Measurements from ENCODE around the gene FSIP1. TPM values are rescaled to one million over a fixed set of nuclear protein-coding genes. Genes with fewer than 3 reads are reported as not detected.

FSIP1 gene
- total and polyA plus RNA-seq, 9 of the 15 experiments (the other 6 are each of a cell fraction or from before 2014, with no cell fraction given) = 0.07 to 0.51 (median 0.29) TPM

GRCh38 chr15:39580117-39580484, 202.5 kb downstream of the FSIP1 start:
- Histone ChIP-seq H2AFZ (ENCODE audit: low read depth, low read length) (peak overlapping the region; percentile 58; the same call in 1 of the 2 replicates), H3K4me1 (replicated peaks in 1 of 2; ENCODE audit: control insufficient read depth in 2 of 2, insufficient read depth in 2 of 2, low read length in 2 of 2) (peaks cover 0 to 12% of the 10 kb centered on the region in 2 experiments; a peak in 1 of 5 replicates), H3K9ac (ENCODE audit: insufficient read depth in 1 of 2, low read depth in 2 of 2, low read length in 2 of 2) (no peak overlapping the region), H3K27ac (ENCODE audit: extremely low read depth, low read depth, low read length) (no peak overlapping the region), H3K27me3 (ENCODE audit: control insufficient read depth in 2 of 2, insufficient read depth in 2 of 2, low read length in 2 of 2) (peaks cover 26 to 40% of the 10 kb centered on the region in 2 experiments; a peak in 4 of 5 replicates), H3K9me1 (ENCODE audit: control insufficient read depth, insufficient read depth, low read length) (no peaks in the 10 kb centered on the region), H4K20me1 (replicated peaks; ENCODE audit: control insufficient read depth, insufficient read depth, low read length) (0 out of 2 replicates have a peak, but pooled peaks cover 3% of the 10 kb centered on the region), H3K36me3 (ENCODE audit: control insufficient read depth, insufficient read depth, low read length) (no peaks in the 10 kb centered on the region), H3K9me3 (replicated peaks; ENCODE audit: control insufficient read depth, insufficient read depth, low read depth, low read length) (peaks cover 7% of the 10 kb centered on the region), H3K4me2 (ENCODE audit: insufficient read depth, low read length) (peak overlapping the region; percentile 27), H3K4me3 (peak overlapping the region; percentile 24), H3K79me2 (ENCODE audit: control insufficient read depth, insufficient read depth, low read length) (no peaks in the 10 kb centered on the region)
- ChIA-PET CTCF (ENCODE audit: low intra/inter-chr PET ratio) (interaction anchor here (0.7 to 1.9 kb wide), 8 partner anchors 57 to 1142 kb away, joined by 3 to 10 read pairs (median 4); no protein-coding TSS in a partner anchor), POLR2A (interaction anchor here (0.6 to 0.7 kb wide), 2 partner anchors 229 to 305 kb away, joined by 3 to 4 read pairs; no protein-coding TSS in a partner anchor)
- intact Hi-C loops (cut with micrococcal nuclease) (loop anchor here (2.0 to 10.0 kb wide), 5 partner anchors 185 to 875 kb away; no protein-coding TSS in a partner anchor), in situ Hi-C loops (cut with MboI) (loop anchor here (25.0 kb wide), 1 partner anchor 768 kb away; no protein-coding TSS in a partner anchor)
- 14% methylated on average over 23 of the region's 29 CpGs for WGBS (ENCODE audit: insufficient coverage, low coverage, missing lambda C conversion rate)
- FAIRE-seq (peak; percentile 65), ATAC-seq (peak; percentile 96), DNase-seq (ENCODE audit: extremely low read depth in 1 of 4, low spot score in 3 of 4) (peak; percentile 77 to 81 (median 80))
- no TSS peak for BruUV-seq (replicated peaks)
- TF ChIP-seq SMC3 (conservative IDR thresholded peaks at IDR 0.05; ENCODE audit: insufficient read depth, low read depth, low read length) = peak; percentile 60
- no peak for TF ChIP-seq PHF20 (IDR thresholded peaks at IDR 0.05; ENCODE audit: partially characterized antibody)
- TF ChIP-seq ELK3 (CRISPR knock-in tag; IDR thresholded peaks at IDR 0.05) = no peak
- no peak for TF ChIP-seq CREB1 (IDR thresholded peaks at IDR 0.05)
- TF ChIP-seq CREB1 (CRISPR knock-in tag; IDR thresholded peaks at IDR 0.05) = no peak
- TF ChIP-seq IRF2 (CRISPR knock-in tag; IDR thresholded peaks at IDR 0.05) = no peak
- TF ChIP-seq, protein P1, sequence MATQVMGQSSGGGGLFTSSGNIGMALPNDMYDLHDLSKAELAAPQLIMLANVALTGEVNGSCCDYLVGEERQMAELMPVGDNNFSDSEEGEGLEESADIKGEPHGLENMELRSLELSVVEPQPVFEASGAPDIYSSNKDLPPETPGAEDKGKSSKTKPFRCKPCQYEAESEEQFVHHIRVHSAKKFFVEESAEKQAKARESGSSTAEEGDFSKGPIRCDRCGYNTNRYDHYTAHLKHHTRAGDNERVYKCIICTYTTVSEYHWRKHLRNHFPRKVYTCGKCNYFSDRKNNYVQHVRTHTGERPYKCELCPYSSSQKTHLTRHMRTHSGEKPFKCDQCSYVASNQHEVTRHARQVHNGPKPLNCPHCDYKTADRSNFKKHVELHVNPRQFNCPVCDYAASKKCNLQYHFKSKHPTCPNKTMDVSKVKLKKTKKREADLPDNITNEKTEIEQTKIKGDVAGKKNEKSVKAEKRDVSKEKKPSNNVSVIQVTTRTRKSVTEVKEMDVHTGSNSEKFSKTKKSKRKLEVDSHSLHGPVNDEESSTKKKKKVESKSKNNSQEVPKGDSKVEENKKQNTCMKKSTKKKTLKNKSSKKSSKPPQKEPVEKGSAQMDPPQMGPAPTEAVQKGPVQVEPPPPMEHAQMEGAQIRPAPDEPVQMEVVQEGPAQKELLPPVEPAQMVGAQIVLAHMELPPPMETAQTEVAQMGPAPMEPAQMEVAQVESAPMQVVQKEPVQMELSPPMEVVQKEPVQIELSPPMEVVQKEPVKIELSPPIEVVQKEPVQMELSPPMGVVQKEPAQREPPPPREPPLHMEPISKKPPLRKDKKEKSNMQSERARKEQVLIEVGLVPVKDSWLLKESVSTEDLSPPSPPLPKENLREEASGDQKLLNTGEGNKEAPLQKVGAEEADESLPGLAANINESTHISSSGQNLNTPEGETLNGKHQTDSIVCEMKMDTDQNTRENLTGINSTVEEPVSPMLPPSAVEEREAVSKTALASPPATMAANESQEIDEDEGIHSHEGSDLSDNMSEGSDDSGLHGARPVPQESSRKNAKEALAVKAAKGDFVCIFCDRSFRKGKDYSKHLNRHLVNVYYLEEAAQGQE (IDR thresholded peaks at IDR 0.05; ENCODE audit: borderline replicate concordance) = peak; percentile 85
- TF ChIP-seq, protein P1 (CRISPR knock-in tag; IDR thresholded peaks at IDR 0.05; ENCODE audit: low read depth) = no peak
- peak; percentile 89 to 93 for TF ChIP-seq RAD21 (CRISPR knock-in tag; conservative IDR thresholded peaks at IDR 0.05 in 1 of 2, IDR thresholded peaks at IDR 0.05 in 1 of 2)
- TF ChIP-seq GABPB1 (CRISPR knock-in tag; IDR thresholded peaks at IDR 0.05) = no peak
- no peak; the same call in 1 of the 2 replicates for TF ChIP-seq XRCC5 (IDR thresholded peaks at IDR 0.05; ENCODE audit: low read depth, low read length)
- TF ChIP-seq PTBP1 (IDR thresholded peaks at IDR 0.05; ENCODE audit: low read depth, low read length) = no peak
- no peak for TF ChIP-seq MTA1 (IDR thresholded peaks at IDR 0.05; ENCODE audit: borderline replicate concordance)
- TF ChIP-seq CBX8 (IDR thresholded peaks at IDR 0.05; ENCODE audit: borderline replicate concordance, extremely low read depth, low read depth, low read length, poor library complexity, severe bottlenecking) = no peak

Data from K562 (cell line).